Hematopoietic multipotent progenitor cell treated with erythropoietin and hydrocortisone succinate and interleukin-3 and kit ligand, for 17 days (in vitro differentiated cells): Measurements from ENCODE around the gene DAGLB.
A peak's percentile ranks its signal among the peaks of the same experiment; 100 is the strongest.
"Not testable (repeated sequence)": the region's sequence is repeated elsewhere in the genome, so short reads cannot be mapped to it uniquely, and the experiment has no call there.

ENCODE experiments used
- DNase-seq: peaks from one replicate; pipeline ENCODE4 v3.0.0-alpha.2; 2015; ENCODE audit warnings: low spot score

DAGLB gene

DNA sequence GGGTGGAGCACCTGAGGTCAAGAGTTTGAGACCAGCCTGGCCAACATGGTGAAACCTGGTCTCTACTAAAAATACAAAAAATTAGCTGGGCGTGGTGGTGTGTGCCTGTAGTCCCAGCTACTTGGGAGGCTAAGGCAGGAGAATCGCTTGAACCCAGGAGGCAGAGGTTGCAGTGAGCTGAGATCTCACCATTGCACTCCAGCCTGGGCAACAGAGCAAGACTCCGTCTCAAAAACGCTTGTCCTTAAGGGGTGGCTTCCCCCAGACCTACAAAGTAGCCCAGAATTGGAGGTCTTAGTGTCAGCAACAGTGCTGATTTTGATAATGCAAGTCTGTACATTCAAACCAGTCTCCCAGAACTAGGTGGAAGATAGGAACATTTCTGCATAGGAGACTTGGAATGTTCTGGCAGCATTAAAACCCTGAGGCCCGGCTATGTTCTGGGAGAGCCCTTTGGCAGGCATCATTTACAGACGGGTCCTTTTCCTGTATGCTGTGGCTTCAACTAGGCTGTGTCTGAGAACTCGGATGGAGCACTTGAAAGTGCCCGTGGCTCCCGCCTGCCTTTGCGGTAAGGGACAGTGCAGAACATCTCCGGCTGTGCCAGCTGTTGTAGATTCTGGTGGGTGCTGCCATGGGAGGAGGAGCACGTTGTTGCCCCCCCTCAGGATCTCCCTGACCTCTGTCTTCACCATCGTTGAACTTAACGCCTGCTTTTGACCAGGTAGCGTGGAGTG is 49.8 kb downstream of the DAGLB start:
- not testable (repeated sequence) for DNase-seq

DNA sequence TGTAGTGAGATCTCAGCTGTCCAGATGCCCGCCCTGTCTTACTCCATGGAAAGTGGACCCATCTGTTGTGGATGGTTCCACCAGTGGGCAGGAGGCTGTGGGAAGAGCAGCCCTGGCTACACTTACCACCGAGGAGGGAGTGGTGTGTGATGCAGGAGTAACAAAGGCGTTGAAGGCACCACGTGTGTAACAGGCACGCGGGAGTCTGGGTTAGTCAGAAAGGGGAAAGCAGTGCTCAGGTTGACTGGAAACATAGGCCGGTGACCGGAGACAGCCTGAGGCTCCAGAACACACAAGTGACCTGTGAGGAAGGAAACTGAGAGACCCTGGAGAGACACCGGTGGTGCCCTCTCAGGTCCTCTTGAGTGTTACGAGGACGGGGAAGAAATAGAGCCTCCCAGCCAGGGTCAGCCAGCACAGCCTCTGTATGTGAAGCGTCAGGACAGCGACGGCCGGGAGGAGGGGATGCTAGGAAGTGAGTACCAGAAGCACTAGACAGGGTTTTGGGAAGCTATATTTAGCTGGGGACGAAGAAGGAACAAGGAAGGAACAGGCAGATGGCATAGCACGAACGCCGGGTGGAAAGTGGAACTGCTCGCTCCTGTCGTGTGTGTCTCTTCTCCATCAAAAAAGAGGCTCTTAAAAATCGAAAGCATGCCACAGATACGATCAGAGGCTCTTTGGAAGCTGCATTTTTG is 51.7 kb downstream of the DAGLB start:
- DNase-seq = no peak

DNA sequence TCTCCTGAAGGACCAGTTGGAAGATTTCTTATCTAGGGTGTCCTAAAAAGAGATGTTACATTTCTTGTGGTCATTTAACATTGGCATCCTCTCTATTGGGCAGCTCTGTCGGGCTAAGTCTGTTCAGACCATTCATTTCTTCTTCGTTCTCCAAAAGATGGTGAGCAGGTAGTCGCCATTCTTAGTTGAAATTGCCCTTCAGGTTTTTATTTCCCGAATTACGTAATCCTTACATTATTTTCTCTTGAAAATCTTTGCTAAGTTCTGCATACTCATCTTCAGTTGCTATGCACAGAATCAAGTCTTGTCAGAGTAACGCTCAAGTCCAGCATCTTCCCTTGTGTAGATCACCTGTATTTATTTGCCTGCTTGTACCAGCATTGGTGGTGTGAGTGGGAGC is 53.6 kb downstream of the DAGLB start:
- no peak for DNase-seq

DNA sequence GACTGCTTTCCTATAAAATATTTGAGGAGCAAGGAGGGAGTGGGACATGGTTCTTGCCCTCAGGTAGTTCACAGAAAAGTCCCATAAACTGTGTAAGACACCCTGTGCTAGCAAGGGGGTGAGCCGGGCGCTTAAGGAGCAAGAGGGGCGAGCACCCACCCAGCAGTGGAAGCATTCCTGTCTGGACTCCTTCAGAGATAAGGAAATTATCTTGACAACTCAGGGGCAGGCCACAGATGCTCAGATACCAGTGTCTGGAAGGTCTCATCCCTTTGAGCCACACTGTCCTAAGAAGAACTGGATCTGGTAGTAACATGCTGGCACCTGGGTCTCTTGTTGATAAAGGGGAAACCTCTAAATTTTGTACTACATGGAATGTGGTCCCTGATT is 54.1 kb downstream of the DAGLB start:
- DNase-seq = no peak

DNA sequence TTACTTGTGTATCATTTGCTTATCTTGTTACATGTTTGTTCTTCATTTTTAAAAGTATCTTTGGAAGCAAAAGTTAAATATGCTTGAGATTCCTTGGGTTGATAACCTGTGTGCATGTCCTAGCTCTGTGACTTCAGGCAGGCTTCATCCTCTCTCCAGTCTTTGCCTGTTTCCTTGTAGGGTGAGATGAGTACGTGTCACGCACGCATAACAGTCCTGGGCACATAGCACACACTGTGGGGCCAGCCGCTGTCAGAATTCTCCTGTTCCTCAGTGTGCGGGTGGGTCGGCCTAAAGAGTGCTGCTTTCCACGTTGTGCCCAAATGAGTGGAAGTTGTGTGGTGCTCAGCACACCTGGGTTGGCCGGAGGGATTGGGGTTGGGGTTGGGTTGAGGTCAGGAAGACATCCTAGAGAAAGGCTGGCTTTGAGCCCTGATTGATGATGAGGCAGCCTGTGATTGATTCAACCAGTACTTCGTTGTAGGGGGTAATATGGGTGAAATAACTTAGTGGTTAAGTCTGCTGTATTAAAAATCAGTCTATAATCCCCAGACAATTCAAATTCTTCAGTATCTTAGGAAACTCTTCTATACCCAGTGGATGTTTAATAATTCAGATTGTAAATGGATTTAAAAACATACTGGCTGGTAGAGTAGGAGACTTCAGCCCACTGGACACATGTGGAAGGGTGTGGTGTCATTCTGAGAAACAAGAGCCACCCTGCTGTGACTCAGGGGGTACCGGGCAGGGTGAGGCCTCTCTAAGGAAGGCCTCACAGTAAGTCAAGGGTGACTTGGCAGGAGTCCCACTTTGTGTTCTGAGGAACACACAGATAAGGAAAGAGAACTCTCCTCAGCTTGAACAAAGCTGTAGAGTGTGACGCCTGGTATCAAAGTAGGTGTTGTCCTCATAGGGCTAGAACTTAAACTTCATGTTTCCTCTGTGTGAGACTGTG is 54.8 kb downstream of the DAGLB start:
- peak; percentile 81 for DNase-seq

DNA sequence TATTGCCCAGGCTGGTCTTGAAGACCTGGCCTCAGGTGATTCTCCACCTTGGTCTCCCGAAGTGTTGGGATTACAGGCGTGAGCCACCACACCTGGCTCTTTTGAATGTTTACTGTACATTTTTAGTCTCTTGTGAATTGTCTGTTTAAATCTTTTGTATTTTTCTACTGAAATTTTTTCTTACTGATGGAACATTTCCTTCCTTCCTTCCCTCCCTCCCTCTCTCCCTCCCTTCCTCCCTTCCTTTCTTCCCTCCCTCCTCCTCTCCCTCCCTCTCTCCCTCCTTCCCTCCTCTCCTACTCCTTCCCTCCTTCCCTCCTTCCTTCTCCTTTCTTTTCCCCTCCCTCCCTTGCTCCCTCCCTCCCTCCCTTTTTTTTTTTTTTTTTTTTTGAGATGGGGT is 58.0 kb downstream of the DAGLB start:
- DNase-seq = no peak

DNA sequence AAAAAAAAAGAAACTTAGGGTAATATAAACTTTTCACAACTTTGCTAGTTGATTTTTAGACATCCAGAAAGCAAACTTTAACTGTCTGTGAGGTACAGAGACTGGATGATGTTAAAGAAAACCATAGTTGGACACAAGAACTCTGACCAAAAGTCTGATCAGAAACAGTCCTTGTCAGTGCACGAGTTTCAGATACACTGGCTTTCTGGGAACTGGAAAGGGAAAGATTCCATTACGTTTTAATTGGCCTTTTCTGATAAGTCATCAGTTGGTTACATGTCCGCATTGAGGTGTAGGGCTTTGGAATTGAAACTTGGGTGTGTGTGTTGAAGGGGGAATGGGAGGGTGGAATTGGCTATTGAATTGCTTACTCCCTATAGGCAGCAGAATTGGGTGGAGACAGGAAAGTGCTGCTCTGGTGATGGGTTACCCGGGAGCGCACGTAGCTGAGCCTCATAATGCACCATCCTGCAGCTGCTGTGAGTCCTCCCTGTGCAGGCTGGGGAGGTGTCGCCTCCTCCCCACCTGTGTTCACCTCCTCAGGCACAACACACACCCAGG is 59.9 kb downstream of the DAGLB start:
- no peak for DNase-seq

DNA sequence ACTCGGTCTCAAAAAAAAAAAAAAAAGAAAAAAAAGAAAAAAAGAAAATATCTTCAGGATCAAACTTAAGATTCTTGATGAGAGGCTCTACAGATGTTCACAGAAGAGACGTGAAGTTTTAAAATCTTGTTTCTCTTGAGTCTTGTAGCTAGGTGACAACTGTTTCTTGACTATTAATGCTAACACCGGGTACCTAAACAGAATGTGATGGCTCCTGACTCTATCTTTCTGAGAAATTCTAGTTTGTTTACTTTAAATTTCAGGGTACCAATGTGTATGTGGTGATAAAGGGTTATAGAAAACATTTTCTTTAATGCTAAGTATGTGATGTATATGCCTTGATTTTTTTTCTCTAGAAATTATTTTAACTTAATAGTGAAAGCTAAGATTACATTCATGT is 61.0 kb downstream of the DAGLB start:
- DNase-seq = no peak

DNA sequence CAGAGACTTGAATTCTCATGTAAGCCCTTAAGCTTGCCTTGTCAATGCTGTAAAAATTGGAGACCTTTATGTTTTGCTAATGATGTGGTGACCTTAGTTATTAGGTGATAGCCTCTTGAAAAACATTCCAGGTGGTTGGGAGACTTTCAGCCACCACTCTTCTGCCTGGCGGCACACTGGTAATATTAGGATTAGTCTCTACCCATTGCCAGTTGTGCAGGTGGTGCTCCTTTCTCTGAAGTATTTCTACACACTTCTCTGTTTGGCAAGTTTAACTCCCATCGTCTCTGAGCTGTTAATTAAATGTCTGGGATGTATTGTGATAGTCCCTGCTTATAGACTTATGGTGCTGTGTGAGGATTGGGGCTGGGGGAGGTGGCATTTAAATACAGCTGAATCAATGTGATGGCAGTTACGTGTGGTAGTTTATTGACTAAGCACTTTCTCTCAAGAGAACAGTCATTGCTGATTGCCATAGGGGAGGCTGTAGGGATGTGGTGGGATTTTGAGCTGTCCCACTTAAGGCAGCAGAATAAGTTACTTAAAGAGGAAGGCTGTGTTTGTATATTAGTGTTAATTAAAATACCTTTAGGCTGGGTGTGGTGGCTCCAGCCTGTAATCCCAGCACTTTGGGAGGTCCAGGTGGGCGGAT is 61.7 kb downstream of the DAGLB start:
- no peak for DNase-seq

DNA sequence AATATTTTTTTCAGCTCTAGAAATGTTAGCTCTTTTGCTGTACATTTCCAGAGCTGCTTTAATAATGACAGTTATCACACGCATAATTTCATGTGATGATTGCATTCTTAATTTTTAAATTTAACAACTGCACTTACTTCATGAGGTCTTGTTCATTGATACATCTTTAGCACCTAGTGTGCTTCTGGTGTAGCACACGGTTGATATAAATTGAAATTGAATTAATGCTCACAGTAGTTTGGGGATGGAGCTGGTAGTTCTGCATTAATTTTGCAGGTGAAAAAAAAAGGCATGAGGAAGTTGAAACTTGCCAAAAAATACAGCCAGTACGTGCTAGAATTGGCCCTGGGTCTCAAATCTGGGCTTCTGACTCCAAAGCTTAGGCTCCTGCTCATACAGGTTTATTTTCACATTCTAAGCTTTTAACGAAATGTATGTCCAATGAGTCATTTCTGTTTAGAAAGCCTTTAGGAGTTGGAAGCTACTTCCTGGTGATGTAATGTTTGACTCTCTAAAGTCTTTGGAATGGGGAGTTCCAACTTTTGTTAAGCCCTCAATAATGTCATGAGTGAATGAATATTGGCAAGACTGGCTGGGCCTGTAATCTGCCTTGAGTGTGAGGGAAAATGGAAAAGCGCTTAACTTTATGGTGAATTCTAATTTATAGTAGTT is 62.5 kb downstream of the DAGLB start:
- no peak for DNase-seq

DNA sequence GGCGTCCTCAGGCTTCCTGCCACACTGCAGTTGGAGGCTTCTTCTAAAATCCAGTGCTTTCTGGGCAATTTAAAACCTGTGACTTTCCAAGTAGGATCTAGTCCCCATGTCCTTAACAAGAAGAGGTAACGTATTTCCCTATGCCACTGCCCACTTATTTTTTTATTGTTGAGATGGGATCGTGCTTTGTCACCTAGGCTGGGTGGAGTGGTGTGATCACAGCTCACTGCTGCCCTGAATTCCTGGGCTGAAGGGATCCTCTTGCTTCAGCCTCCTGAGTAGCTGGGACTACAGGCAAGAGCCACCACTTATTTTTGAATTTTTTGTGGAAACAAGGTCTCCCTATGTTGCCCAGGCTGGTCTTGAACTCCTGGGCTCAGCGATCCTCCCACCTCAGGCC is 63.4 kb downstream of the DAGLB start:
- no peak for DNase-seq

DNA sequence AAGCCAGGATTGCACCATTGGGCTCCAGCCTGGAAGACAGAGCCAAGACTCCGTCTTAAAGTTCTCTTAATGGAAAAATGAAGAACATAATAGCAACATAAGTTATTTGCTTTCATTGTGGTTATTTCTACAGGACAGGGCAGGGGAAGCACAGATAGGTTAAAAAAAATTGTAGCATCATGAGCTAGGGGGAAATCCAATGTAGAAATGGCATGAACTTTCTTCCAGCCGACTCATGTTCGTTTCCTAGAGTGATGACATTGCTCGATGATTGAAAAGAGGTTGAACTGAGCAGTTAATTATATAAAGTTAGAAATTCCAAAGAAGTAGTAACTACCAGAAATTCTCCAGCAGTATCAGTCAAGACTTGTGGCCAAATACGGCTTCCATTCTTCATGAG is 64.9 kb downstream of the DAGLB start:
- no peak for DNase-seq

DNA sequence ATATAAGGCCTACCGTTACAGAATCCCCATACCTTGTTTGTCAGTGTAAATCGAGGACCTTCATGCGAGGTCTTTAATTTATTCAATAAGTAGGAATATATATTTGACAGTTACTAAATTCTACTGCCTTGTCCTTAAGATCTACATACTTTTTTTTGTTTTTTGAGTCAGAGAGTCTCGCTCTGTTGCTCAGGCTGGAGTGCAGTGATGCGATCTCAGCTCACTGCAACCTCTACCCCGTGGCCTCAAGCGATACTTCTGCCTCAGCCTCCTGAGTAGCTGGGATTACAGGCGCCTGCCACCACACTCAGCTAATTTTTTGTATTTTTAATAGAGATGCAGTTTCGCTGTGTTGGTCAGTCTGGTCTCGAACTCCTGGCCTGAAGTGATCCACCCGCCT is 65.9 kb downstream of the DAGLB start:
- DNase-seq = not testable (repeated sequence)

DNA sequence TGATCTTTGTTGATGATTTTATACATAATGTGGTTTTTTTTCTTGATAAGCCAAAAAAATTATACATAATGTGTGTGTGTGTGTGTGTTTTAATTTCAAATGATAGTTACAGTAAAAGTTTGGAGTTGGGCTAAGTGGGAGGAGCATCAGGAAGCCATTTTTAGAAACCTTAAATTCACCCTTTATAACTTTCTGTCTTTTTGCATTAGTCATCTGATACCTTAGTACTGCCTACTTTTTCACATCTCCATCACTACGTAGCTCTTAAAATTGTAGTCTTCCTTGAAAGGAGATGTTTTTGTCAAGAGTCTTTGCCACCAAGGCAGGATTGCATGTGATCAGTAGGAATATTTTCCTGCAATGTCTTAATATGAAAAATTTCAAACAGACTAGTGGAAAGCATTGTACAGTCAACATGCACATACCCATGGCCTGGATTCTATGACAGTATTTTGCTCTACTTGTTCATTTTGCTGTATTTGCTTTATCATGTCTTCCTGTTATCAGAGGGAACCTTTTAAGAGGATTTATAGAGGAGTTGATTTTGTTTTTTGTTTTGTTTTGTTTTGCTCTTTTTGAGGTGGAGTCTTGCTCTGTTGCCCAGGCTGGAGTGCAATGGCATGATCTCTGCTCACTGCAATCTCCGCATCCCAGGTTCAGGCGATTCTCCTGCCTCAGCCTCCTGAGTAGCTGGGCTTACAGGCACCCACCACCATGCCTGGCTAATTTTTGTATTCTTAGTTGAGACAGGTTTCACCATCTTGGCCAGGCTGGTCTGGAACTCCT is 67.3 kb downstream of the DAGLB start:
- no peak for DNase-seq

DNA sequence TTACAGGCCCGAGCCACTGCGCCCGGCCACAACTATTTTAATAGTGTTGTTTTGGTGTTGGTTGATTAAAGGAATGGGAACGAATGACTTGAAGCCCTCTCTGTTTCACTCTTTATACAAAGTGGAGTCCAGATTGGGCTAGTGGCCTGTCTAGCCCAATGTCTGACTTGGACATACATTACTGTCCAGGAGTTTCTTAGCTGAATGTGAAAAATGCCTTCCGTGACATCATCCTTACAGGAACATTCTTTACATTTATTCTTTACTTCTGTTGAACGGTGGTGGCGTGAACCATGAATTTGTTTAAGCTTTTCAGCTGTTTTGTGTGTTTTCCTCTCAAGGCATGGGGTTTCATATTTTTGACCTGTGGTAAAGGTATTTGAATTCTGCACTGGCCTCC is 67.9 kb downstream of the DAGLB start:
- no peak for DNase-seq

DNA sequence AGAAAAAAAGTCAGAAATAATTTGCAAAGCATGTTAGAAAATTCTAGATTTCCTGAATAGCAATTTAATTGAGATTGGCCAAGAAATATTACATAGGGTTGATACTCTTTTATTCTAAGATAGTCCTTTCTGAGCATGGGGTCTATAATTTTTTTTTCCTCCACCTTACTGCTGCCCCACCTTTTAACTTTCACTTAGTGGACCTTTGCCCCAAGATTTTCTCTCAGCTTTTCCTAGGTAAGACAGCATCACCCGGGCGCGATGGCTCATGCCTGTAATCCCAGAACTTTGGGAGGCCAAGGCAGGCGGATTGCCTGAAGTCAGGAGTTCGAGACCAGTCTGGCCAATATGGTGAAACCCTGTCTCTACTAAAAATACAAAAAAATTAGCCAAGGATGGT is 69.2 kb downstream of the DAGLB start:
- not testable (repeated sequence) for DNase-seq

DNA sequence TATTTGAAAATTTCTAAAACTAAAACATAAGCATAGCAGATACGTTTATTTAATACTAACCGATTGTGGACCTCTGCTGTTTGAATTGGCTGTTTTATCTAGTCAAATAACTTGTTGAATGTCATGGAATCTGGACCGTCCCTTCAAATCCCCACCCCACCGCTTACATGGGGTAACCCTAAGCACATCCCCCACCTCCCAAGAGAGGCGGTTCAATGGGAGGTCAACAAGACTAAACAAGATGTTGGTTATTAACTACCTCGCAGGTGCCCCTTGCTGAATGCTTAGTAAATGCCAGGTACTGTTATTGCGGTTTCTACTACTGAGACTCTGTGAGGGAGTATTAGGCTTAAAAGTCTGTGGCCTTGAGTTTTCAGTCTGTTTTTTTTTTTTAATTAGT is 70.9 kb downstream of the DAGLB start:
- no peak for DNase-seq

DNA sequence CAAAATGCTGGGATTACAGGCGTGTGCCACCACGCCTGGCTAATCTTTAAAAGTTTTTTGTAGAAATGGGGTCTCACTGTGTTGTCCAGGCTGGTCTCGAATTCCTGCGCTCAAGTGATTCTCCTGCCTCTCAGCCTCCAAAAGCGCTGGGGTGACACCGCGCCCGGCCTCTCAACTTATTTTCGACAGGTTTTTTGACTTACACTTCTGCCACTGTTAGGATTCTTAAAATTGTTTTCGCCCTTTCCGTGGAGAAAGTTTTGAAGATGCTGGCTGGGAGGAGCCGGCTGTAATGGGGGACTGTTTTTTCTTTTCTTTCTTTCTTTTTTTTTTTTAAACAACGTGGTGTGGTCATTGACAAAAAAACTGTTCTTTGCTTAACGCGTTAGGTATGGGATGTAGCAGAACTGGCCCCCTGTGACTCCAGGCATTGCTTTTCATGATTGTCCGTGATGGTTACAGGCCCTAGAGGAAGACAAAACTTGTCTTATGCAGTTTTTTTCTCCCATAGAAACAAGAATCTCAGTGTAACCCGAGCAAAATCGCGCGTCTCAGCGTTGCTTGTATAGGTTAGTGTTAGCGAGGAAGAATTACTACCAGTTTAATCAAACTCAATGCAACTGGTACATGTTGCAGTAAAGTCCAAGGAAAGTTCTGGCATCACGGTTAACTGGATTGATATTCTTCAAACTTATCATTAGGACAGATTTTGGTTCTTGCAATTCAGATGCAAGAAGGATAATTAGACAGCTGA is 72.2 kb downstream of the DAGLB start:
- DNase-seq = peak; percentile 34

DNA sequence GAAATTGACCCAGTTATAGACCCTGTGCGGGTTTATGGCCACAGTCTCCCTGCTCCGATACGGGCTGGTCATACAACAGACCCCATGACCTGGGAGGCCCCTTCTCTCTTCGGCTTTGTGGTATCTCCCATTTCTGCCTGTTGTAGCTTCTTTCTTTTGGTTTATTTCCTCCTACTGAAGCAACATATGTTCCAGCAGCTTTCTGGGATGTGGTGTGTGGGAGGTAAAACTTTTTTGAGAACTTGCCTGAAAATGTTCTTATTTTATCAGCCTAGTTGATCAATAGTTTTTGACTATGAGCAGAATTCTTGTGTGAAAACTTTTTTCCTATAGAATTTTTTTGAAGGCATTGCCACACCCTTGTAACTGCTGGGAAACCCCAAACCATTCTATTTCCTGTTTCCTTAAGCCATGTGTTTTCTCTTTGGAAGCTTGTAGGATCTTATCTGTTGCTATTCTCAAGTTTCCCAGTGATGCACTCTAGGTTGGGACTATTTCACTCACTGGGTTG is 80.0 kb downstream of the DAGLB start:
- no peak for DNase-seq

DNA sequence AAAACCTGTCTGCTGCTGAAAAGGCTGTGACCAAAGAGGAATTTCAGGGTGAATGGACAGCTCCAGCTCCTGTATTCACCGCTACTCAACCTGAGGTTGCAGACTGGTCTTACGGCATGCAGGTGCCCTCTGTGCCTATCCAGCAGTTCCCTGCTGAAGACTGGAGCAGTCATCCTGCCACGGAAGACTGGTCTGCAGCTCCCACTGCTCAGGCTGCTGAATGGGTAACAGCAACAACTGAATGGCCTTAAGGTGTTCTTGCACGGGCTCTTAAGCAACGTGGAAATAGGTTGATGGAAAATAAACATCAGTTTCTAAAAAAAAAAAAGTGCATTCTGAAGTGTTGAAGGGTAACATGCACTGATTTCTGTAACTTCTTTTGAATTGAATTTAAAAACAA is 82.3 kb downstream of the DAGLB start:
- DNase-seq = no peak
